Frontal cortex (tissue), 4 donors: Measurements from ENCODE around the gene MRPL43. TPM values are rescaled to one million over a fixed set of nuclear protein-coding genes. Genes with fewer than 3 reads are reported as not detected.
"Not testable (repeated sequence)": the region's sequence is repeated elsewhere in the genome, so short reads cannot be mapped to it uniquely, and the experiment has no call there.

Experiments used
- DNase-seq, 2 donors: peaks; one replicate each; pipeline ENCODE4 v3.0.0; 2012; ENCODE audit warnings: low spot score in 2 of 2
- FAIRE-seq: peaks from 2 replicates; lab custom pipeline; 2012; peaks lifted over from hg19 to GRCh38; lab: Jason Lieb, UNC
- total RNA-seq: library from RNA; depleted of rRNA; stranded (reverse); fragments of >200 nt; gene quantifications from one replicate; pipeline ENCODE4 v1.2.3, GENCODE V29; 2014
- donor health status: control.
- donor health status: control.
- donor health status: control.

MRPL43 gene
- total RNA-seq, 1 donor from 2014 or later = 35.5 TPM

GRCh38 chr10:100988166-100988565 is 869 bp upstream of the MRPL43 start:
- FAIRE-seq (no peak), DNase-seq (no peak)

DNA sequence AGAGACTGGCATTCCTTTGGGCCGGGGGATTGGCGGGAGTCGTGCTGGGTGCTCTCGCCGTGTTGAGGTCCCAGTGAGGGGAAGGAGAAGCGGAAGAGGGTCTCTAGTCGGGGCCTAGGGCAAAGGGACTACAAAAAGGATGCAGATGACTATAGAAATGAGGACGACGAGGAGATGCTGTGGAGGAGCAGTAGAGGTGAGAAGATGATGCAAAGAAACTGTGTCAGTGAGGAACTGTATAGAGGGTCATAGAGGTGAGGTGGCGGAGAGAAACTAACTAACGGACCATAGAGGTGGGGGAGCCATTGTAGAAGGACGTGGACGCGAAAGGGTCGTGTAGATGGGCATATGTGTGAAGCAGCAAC is 370 bp upstream of the MRPL43 start:
- DNase-seq (no peak), FAIRE-seq (no peak)

GRCh38 chr10:100986623-100986951 is 710 bp downstream of the MRPL43 start:
- FAIRE-seq (no peak), DNase-seq (no peak)

GRCh38 chr10:100985336-100985735 is 2.0 kb downstream of the MRPL43 start:
- FAIRE-seq = no peak
- no peak for DNase-seq

GRCh38 chr10:100984672-100985177 is 2.6 kb downstream of the MRPL43 start:
- no peak for DNase-seq
- FAIRE-seq = no peak

DNA sequence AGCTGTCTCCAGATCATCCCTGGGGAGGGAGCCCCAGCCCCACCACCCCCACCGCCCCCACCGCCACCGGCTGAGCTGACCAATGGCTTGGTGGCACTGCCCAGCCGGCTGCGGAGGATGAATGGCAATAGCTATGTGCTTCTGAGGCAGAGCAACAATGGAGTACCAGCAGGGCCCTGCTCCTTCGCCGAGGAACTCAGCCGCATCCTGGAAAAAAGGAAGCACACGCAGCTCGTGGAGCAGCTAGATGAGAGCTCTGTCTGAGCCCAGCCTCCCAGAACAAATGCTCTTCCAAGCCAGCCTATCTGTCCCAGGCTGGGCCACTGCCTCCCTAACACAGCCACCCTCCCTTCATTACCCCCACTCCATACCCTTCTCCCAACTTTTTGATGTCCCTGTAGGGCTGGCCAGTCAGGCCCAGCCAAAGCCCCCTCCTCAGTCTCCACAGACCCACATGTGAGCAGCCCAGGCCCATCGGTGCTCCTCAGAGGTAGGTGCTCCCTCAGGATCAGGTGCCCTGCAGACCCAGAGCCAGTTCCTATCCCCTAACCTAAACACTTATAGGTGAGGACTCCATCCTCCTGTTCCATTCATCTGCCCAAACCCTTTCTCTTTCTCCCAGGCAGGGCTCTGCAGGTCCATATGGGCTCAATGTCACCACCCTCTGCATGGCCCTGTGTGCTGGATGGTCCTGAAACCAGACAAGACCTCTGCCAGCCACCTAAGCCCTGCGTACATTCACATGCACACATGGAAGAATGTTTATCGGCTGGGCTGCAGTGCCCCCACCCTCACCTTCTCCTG is 3.2 kb downstream of the MRPL43 start:
- DNase-seq = no peak
- FAIRE-seq = no peak

- no peak for DNase-seq
- no peak for FAIRE-seq
Observed at GRCh38 chr10:100982916-100983830, 4.1 kb downstream of the MRPL43 start.

GRCh38 chr10:100981178-100981772 is 6.0 kb downstream of the MRPL43 start:
- FAIRE-seq (no peak), DNase-seq (no peak)

- no peak for FAIRE-seq
- DNase-seq = no peak
Observed at GRCh38 chr10:100980711-100981110, 6.6 kb downstream of the MRPL43 start.

DNA sequence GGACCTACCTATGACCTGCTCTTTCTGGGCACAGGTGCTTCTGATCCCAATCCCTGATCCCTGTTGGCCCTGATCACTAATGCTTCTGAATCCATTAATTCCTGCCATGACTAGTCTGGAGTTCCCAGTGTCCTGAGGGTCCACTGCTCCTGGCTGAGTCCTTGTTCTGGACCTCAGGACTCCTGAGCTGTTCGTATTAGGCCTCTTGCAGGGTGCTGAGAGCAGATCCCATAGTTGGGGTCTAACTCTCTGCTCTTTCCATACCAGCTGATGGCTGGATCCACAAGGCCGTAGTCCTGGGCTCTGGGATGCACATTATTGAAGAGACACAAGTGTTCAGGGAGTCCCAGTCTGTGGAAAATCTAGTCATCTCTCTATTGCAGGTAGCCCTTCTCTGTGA is 7.0 kb downstream of the MRPL43 start:
- DNase-seq (no peak), FAIRE-seq (no peak)

DNA sequence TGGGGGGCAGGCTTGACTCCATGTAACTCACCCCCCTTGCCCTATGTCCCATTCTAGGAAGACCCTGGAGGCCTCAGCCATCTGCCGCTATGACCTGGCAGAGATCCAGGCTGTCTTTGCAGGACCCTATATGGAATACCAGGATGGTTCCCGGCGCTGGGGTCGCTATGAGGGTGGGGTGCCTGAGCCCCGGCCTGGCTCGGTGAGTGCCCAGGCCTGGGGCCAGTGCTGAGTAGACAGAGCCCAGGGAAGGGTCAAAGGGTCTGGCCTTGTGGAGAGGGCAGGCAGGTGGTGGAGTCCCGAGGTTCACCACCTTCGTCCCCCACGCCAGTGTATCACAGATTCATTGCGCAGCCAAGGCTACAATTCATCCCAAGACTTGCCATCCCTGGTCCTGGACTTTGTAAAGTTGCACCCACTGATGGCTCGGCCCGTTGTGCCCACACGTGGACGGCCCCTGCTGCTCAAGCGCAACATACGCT is 7.5 kb downstream of the MRPL43 start:
- no peak for DNase-seq
- FAIRE-seq = no peak

- no peak for DNase-seq
- no peak for FAIRE-seq
Observed at GRCh38 chr10:100978901-100979195, 8.4 kb downstream of the MRPL43 start.

- FAIRE-seq (no peak), DNase-seq (no peak)
Observed at GRCh38 chr10:100978121-100978900, 9.0 kb downstream of the MRPL43 start.

DNA sequence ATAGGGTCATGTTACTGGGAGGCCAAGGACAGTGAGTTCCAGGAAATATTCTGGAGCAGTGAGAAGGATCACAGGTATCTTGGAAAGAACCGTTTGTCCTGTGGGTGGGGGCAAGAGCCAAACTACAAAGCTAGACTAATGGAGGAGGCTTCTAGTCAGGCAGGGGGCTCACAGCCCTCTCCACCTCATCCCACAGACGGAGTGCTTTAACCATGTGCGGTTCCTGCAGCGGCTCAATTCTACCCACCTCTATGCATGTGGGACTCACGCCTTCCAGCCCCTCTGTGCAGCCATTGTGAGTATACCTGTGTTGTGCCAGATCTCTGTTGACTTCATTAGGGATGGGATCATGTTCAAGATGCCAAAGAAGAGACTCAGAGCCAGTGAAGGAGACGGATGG is 9.9 kb downstream of the MRPL43 start:
- FAIRE-seq (no peak), DNase-seq (no peak)

DNA sequence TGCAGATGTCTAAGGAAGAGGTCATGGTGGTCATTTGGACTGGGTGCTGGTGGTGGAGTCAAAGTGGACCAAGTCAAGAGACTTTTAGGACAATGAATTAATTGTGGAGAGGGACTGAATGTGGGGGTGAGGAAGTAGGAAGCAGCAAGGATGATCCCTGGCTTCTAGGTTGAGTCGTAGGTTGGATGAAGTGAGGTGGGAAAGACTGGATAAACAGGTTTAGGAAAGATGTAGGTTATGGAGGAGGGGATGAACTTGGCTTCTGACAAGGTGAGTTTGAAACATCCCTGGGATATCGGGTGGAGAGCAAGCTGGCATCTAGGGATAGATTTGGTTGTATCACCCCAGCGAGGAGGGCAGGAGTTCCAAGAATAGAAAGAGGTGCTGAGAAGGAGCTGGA is 10.4 kb downstream of the MRPL43 start:
- no peak for FAIRE-seq
- DNase-seq = no peak

GRCh38 chr10:100975397-100975796 is 11.9 kb downstream of the MRPL43 start:
- DNase-seq = not testable (repeated sequence)

DNA sequence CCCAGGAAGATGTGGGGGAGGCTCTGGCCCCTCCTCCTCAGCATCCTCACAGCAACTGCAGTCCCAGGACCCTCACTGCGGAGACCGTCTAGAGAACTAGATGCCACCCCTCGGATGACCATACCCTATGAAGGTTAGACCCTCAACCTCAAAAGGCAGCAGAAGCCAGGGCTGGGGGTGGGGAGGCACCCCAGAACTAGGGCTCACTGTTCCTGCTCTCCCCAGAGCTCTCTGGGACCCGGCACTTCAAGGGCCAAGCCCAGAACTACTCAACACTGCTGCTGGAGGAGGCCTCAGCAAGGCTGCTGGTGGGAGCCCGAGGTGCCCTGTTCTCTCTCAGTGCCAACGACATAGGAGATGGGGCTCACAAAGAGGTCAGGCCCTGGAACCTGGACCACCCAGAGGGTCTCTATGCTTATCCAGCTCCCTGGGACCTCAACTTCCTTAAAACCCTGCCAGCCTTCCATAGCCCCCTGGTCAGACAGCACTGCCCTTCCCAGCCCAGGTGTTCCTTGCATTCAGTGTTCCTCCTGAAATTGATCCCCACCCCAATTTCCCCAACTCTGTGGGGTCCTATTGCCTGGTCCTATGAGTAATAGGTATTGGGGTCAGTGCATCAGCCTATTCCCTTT is 14.3 kb downstream of the MRPL43 start:
- FAIRE-seq (no peak), DNase-seq (peak in 1 of 2 donors; percentile 0)

More at GRCh38 chr10:100975397-100975796, 11.9 kb downstream of the MRPL43 start:
- not testable (repeated sequence) for FAIRE-seq

DNA sequence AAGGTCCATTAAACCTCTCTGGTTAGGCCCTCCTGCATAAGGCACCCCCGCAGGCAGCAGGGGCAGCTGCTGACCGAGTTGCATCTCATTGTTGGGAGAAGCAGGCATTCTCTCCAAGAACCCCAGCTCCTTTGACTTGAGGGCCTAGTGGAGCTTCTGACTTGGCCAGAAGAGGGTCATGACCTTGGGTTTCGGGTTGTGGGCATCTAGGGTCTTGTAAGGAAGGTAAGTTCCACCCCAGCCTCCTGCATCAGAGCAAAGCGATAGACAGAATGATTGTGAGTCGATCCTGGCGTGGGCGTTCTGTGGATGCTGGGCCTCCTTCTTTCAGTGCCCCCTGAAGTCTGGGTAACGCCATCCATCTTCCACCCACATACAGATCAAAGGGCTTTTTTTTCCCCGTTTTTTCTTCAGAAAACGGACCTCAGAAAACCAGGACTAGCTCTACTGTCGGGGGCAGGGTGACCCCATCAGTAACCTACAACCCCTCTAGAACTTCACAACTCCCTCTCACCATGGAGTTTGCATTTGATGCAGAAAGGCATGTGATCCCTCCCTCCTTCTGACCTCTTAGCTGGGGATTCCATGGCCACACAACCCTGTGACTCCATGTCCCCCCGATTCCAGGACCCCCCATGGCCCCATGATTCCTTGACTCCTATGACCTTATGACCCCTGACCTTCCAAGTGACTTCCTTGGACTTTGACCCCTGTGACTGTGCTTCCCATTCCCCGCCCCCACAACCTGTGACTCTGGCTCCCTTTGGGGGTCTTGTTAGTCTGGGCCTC is 15.0 kb downstream of the MRPL43 start:
- FAIRE-seq (no peak), DNase-seq (peak in 1 of 2 donors; percentile 2)
